Breast epithelium (tissue), 4 donors: ENCODE measurements around the gene PATJ. TPM values are rescaled to one million over a fixed set of nuclear protein-coding genes. Genes with fewer than 3 reads are reported as not detected.

ENCODE experiments used
- DNase-seq, 2 donors: peaks; one replicate each; pipeline ENCODE4 v3.0.0-alpha.2; 2019; ENCODE audit warnings: low spot score in 2 of 2
- H3K27ac ChIP-seq, 2 donors: fragments of 200-600 bp; sonication (generic) in 1 of 2; one replicate each; pipeline ENCODE4 v1.5.1; 2016 to 2019; ENCODE audit warnings: mild to moderate bottlenecking in 1 of 2
- H3K27me3 ChIP-seq, 2 donors: fragments of 200-600 bp; sonication (generic) in 1 of 2; one replicate each; pipeline versions ENCODE4 v1.5.1 to v1.6.0; 2017 to 2019; ENCODE audit warnings: control low read depth in 1 of 2, mild to moderate bottlenecking in 1 of 2
- H3K36me3 ChIP-seq: fragments of 200-600 bp; one replicate; pipeline ENCODE4 v1.5.1; 2019
- H3K4me1 ChIP-seq, 2 donors: fragments of 200-600 bp; sonication (generic); one replicate each; pipeline ENCODE4 v1.5.1; 2016 to 2019; ENCODE audit warnings: control low read depth in 1 of 2
- H3K4me3 ChIP-seq, 3 donors: fragments of 200-600 bp; sonication (generic); 1 replicate in 2 of 3; 2 replicates in 1 of 3; pipeline ENCODE4 v1.5.1; 2016 to 2019; ENCODE audit warnings: mild to moderate bottlenecking in 3 of 3, moderate library complexity in 2 of 3
- H3K9me3 ChIP-seq, 2 donors: fragments of 200-600 bp; sonication (generic) in 1 of 2; one replicate each; pipeline ENCODE4 v1.5.1; 2016 to 2019; ENCODE audit warnings: control low read depth in 1 of 2
- CTCF ChIP-seq, 3 donors: fragments of 450-650 bp; IDR thresholded peaks; one replicate each; pipeline ENCODE4 v1.5.1; 2016 to 2017; ENCODE audit warnings: antibody characterized with exemption in 3 of 3, mild to moderate bottlenecking in 3 of 3, moderate library complexity in 3 of 3
- POLR2A ChIP-seq: fragments of 450-650 bp; IDR thresholded peaks from one replicate; pipeline ENCODE4 v1.6.1; 2016; ENCODE audit warnings: antibody characterized with exemption, mild to moderate bottlenecking, moderate library complexity
- POLR2AphosphoS5 ChIP-seq, 3 donors: sonication (generic); formaldehyde crosslinking; IDR thresholded peaks; one replicate each; pipeline ENCODE4 v1.6.1; 2017; ENCODE audit warnings: antibody characterized with exemption in 3 of 3
- intact Hi-C: fragments of 100-400 bp; cut with DNase I; formaldehyde crosslinking; loops from one replicate; pipeline ENCODE4 v1.15.1; 2023; ENCODE audit warnings: low total_unique reads
- total RNA-seq, 3 donors: library from RNA; depleted of rRNA; stranded (reverse); fragments of >200 nt; gene quantifications; one replicate each; pipeline ENCODE4 v1.1.0, GENCODE V29; 2016

The PATJ gene
- total RNA-seq, 3 donors from 2014 or later = 20.8 to 193 (median 129) TPM

GRCh38 chr1:62088439-62088838 is 346.2 kb downstream of the PATJ start:
- H3K4me1 ChIP-seq = no peaks in the 10 kb centered on the region
- TF ChIP-seq POLR2A (no peak), POLR2AphosphoS5 (IDR thresholded peaks at IDR 0.05) (no peak), CTCF (IDR thresholded peaks at IDR 0.05) (no peak)
- intact Hi-C loops = no loop called here
- no peak overlapping the region for H3K4me3 ChIP-seq
- no peaks in the 10 kb centered on the region for H3K9me3 ChIP-seq
- H3K36me3 ChIP-seq = no peaks in the 10 kb centered on the region
- H3K27ac ChIP-seq = no peak overlapping the region
- DNase-seq = no peak
- no peaks in the 10 kb centered on the region for H3K27me3 ChIP-seq

- no peak overlapping the region for H3K4me3 ChIP-seq
- H3K27ac ChIP-seq = no peak overlapping the region
- intact Hi-C loops = no loop called here
- H3K27me3 ChIP-seq = no peaks in the 10 kb centered on the region
- H3K4me1 ChIP-seq = no peaks in the 10 kb centered on the region
- no peaks in the 10 kb centered on the region for H3K9me3 ChIP-seq
- TF ChIP-seq POLR2AphosphoS5 (IDR thresholded peaks at IDR 0.05) = no peak
- TF ChIP-seq POLR2A = no peak
- TF ChIP-seq CTCF (IDR thresholded peaks at IDR 0.05) = no peak
- H3K36me3 ChIP-seq = no peaks in the 10 kb centered on the region
- DNase-seq = no peak
Measured at GRCh38 chr1:62089570-62089969, 347.3 kb downstream of the PATJ start.

- Histone ChIP-seq H3K4me3 (no peak overlapping the region), H3K27me3 (no peaks in the 10 kb centered on the region), H3K9me3 (no peaks in the 10 kb centered on the region), H3K4me1 (no peaks in the 10 kb centered on the region), H3K27ac (no peak overlapping the region), H3K36me3 (no peaks in the 10 kb centered on the region)
- no peak for TF ChIP-seq POLR2A
- no peak for TF ChIP-seq CTCF (IDR thresholded peaks at IDR 0.05)
- TF ChIP-seq POLR2AphosphoS5 (IDR thresholded peaks at IDR 0.05) = no peak
- intact Hi-C loops = no loop called here
- no peak for DNase-seq
Measured at GRCh38 chr1:62090016-62090415, 347.7 kb downstream of the PATJ start.

GRCh38 chr1:62092110-62092509 is 349.8 kb downstream of the PATJ start:
- H3K36me3 ChIP-seq = no peaks in the 10 kb centered on the region
- intact Hi-C loops = no loop called here

GRCh38 chr1:62093261-62093660 is 351.0 kb downstream of the PATJ start:
- H3K27me3 ChIP-seq = no peaks in the 10 kb centered on the region
- no peaks in the 10 kb centered on the region for H3K4me1 ChIP-seq
- no peak overlapping the region for H3K27ac ChIP-seq
- H3K9me3 ChIP-seq = no peaks in the 10 kb centered on the region
- intact Hi-C loops = no loop called here
- TF ChIP-seq POLR2A = no peak
- no peak for TF ChIP-seq POLR2AphosphoS5 (IDR thresholded peaks at IDR 0.05)
- TF ChIP-seq CTCF (IDR thresholded peaks at IDR 0.05) = no peak
- no peak for DNase-seq
- no peak overlapping the region for H3K4me3 ChIP-seq
- H3K36me3 ChIP-seq = no peaks in the 10 kb centered on the region

More at GRCh38 chr1:62092110-62092509, 349.8 kb downstream of the PATJ start:
- TF ChIP-seq CTCF (IDR thresholded peaks at IDR 0.05) (no peak), POLR2A (no peak), POLR2AphosphoS5 (IDR thresholded peaks at IDR 0.05) (no peak)
- Histone ChIP-seq H3K27me3 (no peaks in the 10 kb centered on the region), H3K4me3 (no peak overlapping the region), H3K27ac (no peak overlapping the region), H3K9me3 (no peaks in the 10 kb centered on the region), H3K4me1 (no peaks in the 10 kb centered on the region)
- DNase-seq = no peak
